AG09309 (cell line): ENCODE results near the gene ARL3.

Experiments used
- DNase-seq: peaks from one replicate; pipeline ENCODE4 v3.0.0-alpha.2; 2010; ENCODE audit warnings: low read depth
- H3K4me3 ChIP-seq: 2 replicates; pipeline ENCODE4 v1.5.1; 2011; ENCODE audit warnings: mild to moderate bottlenecking, low read depth, low read length, moderate library complexity; ENCODE audit not compliant: control insufficient read depth
- CTCF ChIP-seq: IDR thresholded peaks from 2 replicates; pipeline ENCODE4 v1.5.1; 2011; ENCODE audit warnings: mild to moderate bottlenecking, low read depth, low read length, inconsistent platforms; ENCODE audit not compliant: insufficient read depth, control insufficient read depth; ENCODE audit errors: missing control alignments

ARL3 gene

GRCh38 chr10:102633287-102633686 is 80.9 kb downstream of the ARL3 start:
- no peak for DNase-seq
- no peak for TF ChIP-seq CTCF
- no peak overlapping the region for H3K4me3 ChIP-seq

- TF ChIP-seq CTCF: peak; percentile 8
- H3K4me3 ChIP-seq: no peak overlapping the region
- no peak for DNase-seq
Measured at GRCh38 chr10:102632394-102633111, 81.6 kb downstream of the ARL3 start.

- no peak overlapping the region for H3K4me3 ChIP-seq
- no peak for TF ChIP-seq CTCF
- DNase-seq: no peak
Measured at GRCh38 chr10:102631525-102632393, 82.4 kb downstream of the ARL3 start.

- no peak overlapping the region for H3K4me3 ChIP-seq
- no peak for TF ChIP-seq CTCF
- no peak for DNase-seq
Measured at GRCh38 chr10:102630663-102631062, 83.5 kb downstream of the ARL3 start.

- H3K4me3 ChIP-seq: no peak overlapping the region
- peak; percentile 55 for DNase-seq
- no peak for TF ChIP-seq CTCF
Measured at GRCh38 chr10:102629661-102630614, 84.3 kb downstream of the ARL3 start.

- TF ChIP-seq CTCF: no peak
- no peak overlapping the region for H3K4me3 ChIP-seq
- no peak for DNase-seq
Measured at GRCh38 chr10:102628451-102628911, 85.7 kb downstream of the ARL3 start.
